Muscle layer of duodenum (tissue), 2 donors: Measurements from ENCODE around the gene PAIP2.

ENCODE experiments used
- H3K27ac ChIP-seq: one replicate; pipeline ENCODE4 v1.7.0; 2013; ENCODE audit warnings: mild to moderate bottlenecking, low read length
- H3K27me3 ChIP-seq: one replicate; pipeline ENCODE4 v1.7.0; 2013; ENCODE audit warnings: low read depth, mild to moderate bottlenecking, control low read depth, low read length
- H3K36me3 ChIP-seq, 2 donors: one replicate each; pipeline ENCODE4 v1.7.0; 2013; ENCODE audit warnings: low read length in 2 of 2, control low read depth in 1 of 2, mild to moderate bottlenecking in 1 of 2; ENCODE audit not compliant: insufficient read depth in 2 of 2, control insufficient read depth in 1 of 2
- H3K4me1 ChIP-seq, 2 donors: one replicate each; pipeline ENCODE4 v1.7.0; 2013; ENCODE audit warnings: low read length in 2 of 2, mild to moderate bottlenecking in 2 of 2, control low read depth in 1 of 2, moderate library complexity in 1 of 2; ENCODE audit not compliant: insufficient read depth in 2 of 2, control insufficient read depth in 1 of 2
- H3K4me3 ChIP-seq, 2 donors: one replicate each; pipeline ENCODE4 v1.7.0; 2013; ENCODE audit warnings: low read length in 2 of 2, low read depth in 1 of 2, mild to moderate bottlenecking in 1 of 2
- H3K9me3 ChIP-seq, 2 donors: one replicate each; pipeline ENCODE4 v1.7.0; 2013; ENCODE audit warnings: low read length in 2 of 2, control low read depth in 1 of 2, mild to moderate bottlenecking in 1 of 2; ENCODE audit not compliant: control insufficient read depth in 1 of 2
- donor health status: healthy.

PAIP2 gene, protein sequence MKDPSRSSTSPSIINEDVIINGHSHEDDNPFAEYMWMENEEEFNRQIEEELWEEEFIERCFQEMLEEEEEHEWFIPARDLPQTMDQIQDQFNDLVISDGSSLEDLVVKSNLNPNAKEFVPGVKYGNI

DNA sequence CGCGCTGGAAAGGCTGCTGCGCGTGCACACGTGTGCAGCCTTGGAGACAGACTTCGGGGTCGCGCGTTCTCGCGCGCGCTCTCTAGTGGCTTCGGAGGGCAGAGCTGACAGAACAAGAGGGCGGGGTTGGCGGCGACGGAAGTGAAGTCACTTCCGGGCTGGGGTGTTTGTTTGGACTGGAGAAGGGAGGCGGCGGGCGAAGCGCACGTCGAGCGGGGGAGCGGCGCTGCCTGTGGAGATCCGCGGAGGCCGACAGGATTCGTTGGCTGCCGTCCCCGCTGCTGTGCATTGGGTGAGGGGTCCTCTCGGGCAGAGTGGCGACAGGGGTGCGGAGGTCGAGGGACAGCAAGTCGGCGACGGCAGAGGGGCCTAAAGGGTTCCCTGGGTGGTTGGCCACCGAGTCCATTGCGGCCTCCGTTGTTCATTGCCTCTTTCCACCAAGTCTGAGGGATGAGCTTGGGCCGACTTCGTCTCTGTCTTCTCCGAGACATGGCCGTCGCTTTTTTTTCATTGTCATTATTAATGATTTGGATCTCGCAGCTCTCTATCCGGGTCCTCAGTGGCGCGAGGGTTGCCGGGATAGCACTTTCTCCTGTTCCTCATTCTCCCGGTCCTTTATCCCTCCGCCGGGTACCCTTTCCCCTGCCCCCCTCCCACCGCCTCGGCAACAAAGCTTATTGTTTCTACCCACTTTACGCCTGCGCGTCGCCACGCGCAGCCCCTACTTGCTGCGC lies at the start of gene PAIP2:
TSS of gene PAIP2 (plus strand) at position 166 of the 734 bp plus-strand sequence. CDS start 21,931 bp downstream, outside the sequence.
- Histone ChIP-seq H3K27ac (peak within 1 kb of the TSS; percentile 97), H3K9me3 (no peaks in the 10 kb centered on the region), H3K27me3 (no peaks in the 10 kb centered on the region), H3K4me3 (peak within 1 kb of the TSS; percentile 91), H3K36me3 (peaks cover 0 to 10% of the 10 kb centered on the region in 2 donors), H3K4me1 (peaks cover 8 to 32% of the 10 kb centered on the region in 2 donors)

DNA sequence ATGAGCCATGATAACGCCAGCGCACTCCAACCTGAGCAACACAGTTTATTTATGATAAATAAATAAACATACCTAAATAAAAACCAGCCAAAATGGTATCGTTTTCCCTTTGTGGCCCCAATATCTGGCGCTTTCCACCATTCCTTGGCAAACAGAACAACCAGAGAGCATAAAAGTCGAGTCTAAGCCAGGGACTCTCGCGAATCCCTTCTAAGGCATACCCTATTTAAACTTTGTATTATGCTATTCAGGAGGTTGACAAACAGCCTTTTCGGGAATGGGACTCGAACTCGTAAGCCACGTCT lies 48.5 kb upstream of the PAIP2 start:
- H3K27ac ChIP-seq, result peak overlapping the region; percentile 99
- H3K36me3 ChIP-seq, result peaks cover 0 to 7% of the 10 kb centered on the region in 2 donors
- H3K4me3 ChIP-seq, result peak overlapping the region; percentile 82 to 98
- peaks cover 7 to 32% of the 10 kb centered on the region in 2 donors for H3K4me1 ChIP-seq
- H3K27me3 ChIP-seq, result no peaks in the 10 kb centered on the region
- no peaks in the 10 kb centered on the region for H3K9me3 ChIP-seq

DNA sequence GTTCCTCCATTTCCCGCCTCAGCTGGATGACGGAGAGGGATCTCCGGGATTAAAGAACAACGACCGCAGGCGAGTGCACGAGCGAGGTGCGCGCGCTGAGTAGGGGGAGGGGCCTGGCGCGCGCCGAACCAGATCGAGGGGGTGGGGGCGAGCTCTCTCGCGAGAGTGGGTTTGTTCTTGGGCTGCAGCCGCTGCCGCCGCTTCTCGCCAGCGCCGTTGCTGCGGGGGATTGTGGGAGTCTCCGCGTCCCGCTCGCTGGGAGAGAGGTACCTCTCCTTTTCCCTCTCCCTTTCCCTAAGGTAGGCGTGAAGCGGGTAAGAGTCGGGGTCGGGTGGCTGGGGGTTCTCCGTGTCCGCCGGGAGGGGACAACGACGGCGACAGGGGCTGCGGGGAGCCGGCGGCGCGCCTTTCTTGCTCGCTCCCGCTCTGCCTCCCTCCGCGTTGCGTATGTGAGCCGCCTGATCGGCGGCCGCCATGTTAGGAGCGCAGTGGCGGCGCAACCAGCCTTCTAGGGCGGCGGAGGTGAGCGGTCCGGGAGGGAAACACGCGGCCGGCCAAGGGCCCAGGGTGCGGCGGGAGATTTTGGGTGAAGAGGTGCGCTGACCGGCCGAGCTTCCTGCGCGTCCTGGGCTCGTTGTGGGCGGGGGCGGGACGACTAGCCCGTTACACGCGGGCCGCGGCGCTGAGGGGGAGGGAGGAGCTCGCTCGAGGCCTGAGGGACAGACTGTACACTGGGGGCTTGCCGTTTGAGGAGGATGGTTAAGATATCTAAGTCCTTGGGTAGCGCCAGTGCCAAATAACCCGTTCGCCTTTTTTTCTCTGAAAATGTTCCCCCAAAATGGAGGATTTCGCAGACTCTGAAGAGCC lies 47.9 kb upstream of the PAIP2 start, which contains the start of gene MATR3:
TSS of gene MATR3 (plus strand) at position 234 of the 867 bp plus-strand sequence. CDS start 13,676 bp downstream, outside the sequence.
- H3K27ac ChIP-seq, result peak within 1 kb of the TSS; percentile 99
- H3K36me3 ChIP-seq, result peaks cover 0 to 7% of the 10 kb centered on the region in 2 donors
- H3K4me3 ChIP-seq, result peak within 1 kb of the TSS; percentile 82 to 98
- no peaks in the 10 kb centered on the region for H3K9me3 ChIP-seq
- peaks cover 7 to 37% of the 10 kb centered on the region in 2 donors for H3K4me1 ChIP-seq
- H3K27me3 ChIP-seq, result no peaks in the 10 kb centered on the region

DNA sequence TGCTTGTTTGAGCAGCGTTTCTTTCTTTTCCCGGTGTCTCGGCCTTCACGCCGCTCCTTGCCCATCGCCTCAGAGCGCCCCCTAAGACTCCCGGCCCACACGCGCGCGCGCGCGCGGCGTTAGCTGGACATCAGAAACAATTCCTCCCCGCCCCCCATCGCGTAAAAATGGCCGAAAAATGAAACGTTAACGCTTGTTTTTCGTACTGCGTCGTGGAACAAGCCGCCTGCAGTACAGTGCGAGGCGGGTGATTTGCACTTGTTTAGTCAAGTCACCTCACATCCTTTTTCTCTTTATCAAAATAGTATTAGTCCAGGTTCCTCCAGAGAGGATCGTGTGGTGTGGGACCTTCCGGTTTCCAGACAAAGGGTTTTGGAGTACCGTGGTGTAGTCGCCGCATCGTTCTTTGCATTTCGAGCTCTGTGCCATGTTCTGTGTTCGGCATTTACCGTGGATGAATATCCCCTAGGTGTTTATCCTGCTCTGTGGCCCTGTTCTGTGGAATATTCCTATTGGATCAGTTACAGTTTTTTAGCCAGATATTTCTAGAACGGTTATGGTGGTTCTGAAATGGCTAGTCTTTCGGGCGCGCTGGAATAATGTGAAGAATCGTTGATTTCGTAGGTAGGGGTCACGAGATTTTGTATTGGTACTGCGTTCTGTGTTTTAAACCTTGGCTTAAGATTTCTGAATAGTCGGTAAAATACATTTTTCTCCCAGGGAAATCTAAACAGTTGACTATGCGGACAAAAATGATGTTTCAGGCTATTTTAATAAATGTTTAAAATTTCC lies 47.1 kb upstream of the PAIP2 start:
- H3K4me1 ChIP-seq, result peaks cover 7 to 46% of the 10 kb centered on the region in 2 donors
- H3K9me3 ChIP-seq, result no peaks in the 10 kb centered on the region
- H3K36me3 ChIP-seq, result peaks cover 0 to 7% of the 10 kb centered on the region in 2 donors

DNA sequence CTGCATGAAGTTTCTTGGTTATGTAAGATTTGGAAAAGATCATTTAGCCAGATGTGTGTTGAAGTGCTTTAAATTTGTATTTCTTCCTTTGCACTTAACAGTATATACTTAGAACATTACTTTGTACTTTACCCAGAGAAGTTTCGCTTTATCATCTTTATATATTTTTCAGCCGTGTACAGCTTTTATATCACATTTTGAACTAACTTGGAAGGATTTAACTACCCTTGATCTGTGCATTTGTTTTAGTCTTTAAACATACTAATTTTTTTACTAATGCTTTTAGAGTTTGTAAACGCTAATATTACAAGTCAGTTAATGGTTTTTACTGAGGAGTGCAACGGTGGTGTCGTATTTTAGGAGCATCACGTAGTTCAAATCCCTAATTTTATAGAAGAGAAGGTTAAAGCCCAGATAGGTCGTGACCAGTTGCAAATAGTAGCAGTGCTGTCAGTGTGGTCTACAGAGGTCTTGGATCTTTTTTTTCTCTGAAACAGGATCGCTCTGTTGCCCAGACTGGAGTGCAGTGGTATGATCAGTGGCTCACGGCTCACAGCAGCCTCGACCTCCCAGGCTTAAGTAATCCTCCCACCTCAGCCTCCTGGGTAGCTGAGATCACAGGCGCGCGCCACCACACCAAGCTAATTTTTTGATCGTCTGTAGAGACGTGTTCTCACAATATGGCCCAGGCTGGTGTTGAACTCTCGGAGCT lies 46.2 kb upstream of the PAIP2 start:
- peak overlapping the region; percentile 82 to 98 for H3K4me3 ChIP-seq
- peaks cover 7 to 55% of the 10 kb centered on the region in 2 donors for H3K4me1 ChIP-seq
- H3K27ac ChIP-seq, result peak overlapping the region; percentile 99

More for the DNA sequence above, 47.1 kb upstream of the PAIP2 start:
- Histone ChIP-seq H3K27me3 (no peaks in the 10 kb centered on the region), H3K27ac (peak overlapping the region; percentile 99), H3K4me3 (peak overlapping the region; percentile 82 to 98)

DNA sequence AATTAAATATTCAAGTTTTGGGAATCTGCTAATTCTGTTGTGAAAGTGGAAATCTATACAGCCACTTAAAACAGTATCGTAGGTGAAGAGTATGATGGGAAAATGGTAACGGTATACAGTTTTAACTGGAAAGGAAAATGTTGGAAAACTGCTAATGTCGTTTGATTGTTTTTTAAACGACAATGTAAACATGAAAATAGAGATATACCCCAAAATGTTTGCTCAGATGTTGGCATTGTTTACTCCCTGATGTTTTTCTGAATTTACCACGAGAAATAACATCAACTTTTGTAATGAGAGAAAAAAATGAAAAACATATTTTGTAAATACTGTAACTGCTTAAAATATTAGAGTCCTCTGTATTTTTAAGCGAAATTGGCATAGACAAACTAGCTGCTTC lies 45.5 kb upstream of the PAIP2 start:
- peaks cover 7 to 61% of the 10 kb centered on the region in 2 donors for H3K4me1 ChIP-seq
- H3K27ac ChIP-seq, result no peak overlapping the region
- H3K4me3 ChIP-seq, result no peak overlapping the region
- H3K27me3 ChIP-seq, result no peaks in the 10 kb centered on the region
- H3K9me3 ChIP-seq, result no peaks in the 10 kb centered on the region
- peaks cover 0 to 7% of the 10 kb centered on the region in 2 donors for H3K36me3 ChIP-seq

More for the DNA sequence above, 46.2 kb upstream of the PAIP2 start:
- Histone ChIP-seq H3K36me3 (peaks cover 0 to 7% of the 10 kb centered on the region in 2 donors), H3K27me3 (no peaks in the 10 kb centered on the region), H3K9me3 (no peaks in the 10 kb centered on the region)

DNA sequence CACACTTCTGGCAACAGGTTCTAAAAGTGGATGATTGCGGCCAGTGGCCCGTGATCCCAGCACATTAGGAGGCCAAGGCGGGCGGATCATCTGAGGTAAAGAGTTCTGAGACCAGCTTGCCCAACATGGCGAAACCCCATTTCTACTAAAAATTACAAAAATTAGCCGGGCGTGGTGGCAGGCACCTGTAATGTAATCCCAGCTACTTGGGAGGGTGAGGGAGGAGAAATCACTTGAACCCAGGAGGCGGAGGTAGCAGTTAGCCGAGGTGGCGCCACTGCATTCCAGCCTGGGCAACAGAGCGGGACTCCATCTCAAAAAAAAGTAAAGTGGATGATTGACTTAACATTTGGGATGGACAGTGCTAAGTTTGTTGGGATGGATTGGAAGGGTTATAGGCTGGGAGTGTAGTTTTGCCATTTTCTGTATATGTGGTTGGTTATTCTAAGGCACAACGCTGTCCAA lies 44.8 kb upstream of the PAIP2 start:
- peak overlapping the region in 1 of 2 donors; percentile 41 for H3K4me3 ChIP-seq

DNA sequence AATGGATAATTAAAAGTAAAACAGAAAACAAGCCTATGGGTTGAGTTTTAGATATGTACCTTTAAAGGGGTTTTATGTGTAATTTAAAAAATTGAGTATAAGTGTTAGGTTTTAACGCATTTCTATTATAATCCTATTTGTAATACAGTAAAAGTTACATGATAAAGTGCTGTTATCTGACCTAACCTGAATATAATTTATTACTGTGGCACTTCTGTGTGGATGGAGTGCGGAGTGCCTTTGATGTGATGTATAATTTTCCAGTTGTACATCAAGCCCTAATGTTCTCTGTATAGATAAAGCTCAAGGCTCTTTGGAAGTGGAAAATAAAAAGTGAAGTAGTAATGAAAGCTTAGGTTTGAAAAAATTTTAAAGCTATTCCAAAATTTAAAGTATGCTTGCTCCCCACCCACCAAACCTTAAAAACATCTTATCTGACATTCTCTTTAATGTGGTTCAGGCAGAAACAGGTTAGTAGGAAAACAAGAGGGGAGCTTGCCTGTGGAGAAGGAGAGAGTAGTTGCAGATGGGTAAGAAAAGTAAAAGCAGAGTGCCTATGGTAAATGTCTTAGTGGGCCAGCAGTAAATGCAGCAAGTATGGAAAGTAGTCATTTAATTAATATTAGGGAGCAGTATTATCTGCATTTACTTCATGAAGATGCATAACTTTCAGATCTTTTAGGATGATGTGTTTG lies 44.1 kb upstream of the PAIP2 start:
- no peak overlapping the region for H3K27ac ChIP-seq
- peaks cover 0 to 7% of the 10 kb centered on the region in 2 donors for H3K36me3 ChIP-seq
- peaks cover 7 to 68% of the 10 kb centered on the region in 2 donors for H3K4me1 ChIP-seq
- peak overlapping the region in 1 of 2 donors; percentile 41 for H3K4me3 ChIP-seq
- H3K27me3 ChIP-seq, result no peaks in the 10 kb centered on the region
- H3K9me3 ChIP-seq, result no peaks in the 10 kb centered on the region

More for the DNA sequence above, 44.8 kb upstream of the PAIP2 start:
- peaks cover 0 to 7% of the 10 kb centered on the region in 2 donors for H3K36me3 ChIP-seq
- H3K27ac ChIP-seq, result no peak overlapping the region
- peaks cover 7 to 63% of the 10 kb centered on the region in 2 donors for H3K4me1 ChIP-seq
- H3K27me3 ChIP-seq, result no peaks in the 10 kb centered on the region
- no peaks in the 10 kb centered on the region for H3K9me3 ChIP-seq

DNA sequence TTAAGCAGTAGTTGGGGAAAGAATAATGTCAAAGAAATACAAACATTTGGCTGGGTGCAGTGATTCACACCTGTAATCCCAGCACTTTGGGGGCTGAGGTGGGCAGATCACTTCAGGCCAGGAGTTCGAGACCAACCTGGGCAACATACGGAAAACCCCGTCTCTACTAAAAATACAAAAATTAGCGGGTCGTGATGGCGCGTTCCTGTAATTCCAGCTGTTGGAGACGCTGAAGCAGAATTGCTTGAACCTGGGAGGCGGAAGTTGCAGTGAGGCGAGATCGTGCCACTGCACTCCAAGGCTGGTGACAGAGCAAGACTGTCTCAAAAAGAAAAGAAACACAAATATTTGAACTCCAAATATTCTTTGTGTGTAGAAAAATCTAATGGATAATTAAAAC lies 43.4 kb upstream of the PAIP2 start:
- peaks cover 7 to 75% of the 10 kb centered on the region in 2 donors for H3K4me1 ChIP-seq
- H3K36me3 ChIP-seq, result peaks cover 0 to 7% of the 10 kb centered on the region in 2 donors
- no peak overlapping the region for H3K4me3 ChIP-seq
- H3K27ac ChIP-seq, result no peak overlapping the region
- H3K9me3 ChIP-seq, result no peaks in the 10 kb centered on the region
- no peaks in the 10 kb centered on the region for H3K27me3 ChIP-seq

DNA sequence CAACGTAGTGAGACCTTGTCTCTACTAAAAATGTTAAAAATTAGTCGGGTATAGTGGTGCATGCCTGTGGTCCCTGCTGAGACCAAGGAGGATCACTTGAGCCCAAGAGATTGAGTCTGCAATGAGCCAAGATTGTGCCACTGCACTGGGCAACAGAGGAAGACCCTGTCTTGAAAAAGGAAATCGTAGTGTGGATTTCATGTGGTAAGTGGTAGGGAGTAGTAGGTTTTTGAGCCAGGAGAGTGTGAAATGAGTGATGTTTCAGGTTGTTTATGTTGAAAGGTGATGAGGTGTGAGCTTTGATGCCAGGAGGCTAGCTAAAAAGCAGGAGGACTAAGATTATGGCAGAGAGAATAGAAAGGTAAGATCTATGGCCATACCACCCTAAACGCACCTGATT lies 42.2 kb upstream of the PAIP2 start:
- peaks cover 7 to 87% of the 10 kb centered on the region in 2 donors for H3K4me1 ChIP-seq

More for the DNA sequence above, 42.2 kb upstream of the PAIP2 start:
- Histone ChIP-seq H3K27me3 (no peaks in the 10 kb centered on the region), H3K9me3 (no peaks in the 10 kb centered on the region), H3K27ac (no peak overlapping the region), H3K36me3 (no peaks in the 10 kb centered on the region), H3K4me3 (no peak overlapping the region)
